ENCODE measurements around the gene MAP4K4.
A peak's percentile ranks its signal among the peaks of the same experiment; 100 is the strongest.
"Not testable (repeated sequence)": the region's sequence is repeated elsewhere in the genome, so short reads cannot be mapped to it uniquely, and the experiment has no call there.

Gene MAP4K4

DNA sequence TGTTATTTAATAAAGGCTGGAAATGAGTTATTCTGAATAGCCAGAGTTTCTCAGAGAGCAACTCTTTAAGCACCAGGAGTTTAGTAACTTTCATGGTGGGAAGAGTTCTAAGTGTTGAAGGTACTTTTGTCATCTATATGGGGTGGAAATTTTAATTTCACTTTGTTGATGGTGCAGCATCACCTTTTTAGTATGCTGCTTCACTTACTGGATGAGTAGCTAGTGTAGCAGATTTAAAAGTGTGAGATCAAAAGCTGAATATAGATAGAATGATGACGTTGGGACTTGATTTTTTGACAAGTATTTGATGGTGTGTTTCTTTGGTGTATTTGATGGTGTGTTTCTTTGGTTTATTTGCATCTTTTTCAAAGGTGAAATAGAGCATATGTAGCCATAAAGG is 47.3 kb downstream of the MAP4K4 start:
- DNase-seq (ENCODE audit: low spot score) = no peak

DNA sequence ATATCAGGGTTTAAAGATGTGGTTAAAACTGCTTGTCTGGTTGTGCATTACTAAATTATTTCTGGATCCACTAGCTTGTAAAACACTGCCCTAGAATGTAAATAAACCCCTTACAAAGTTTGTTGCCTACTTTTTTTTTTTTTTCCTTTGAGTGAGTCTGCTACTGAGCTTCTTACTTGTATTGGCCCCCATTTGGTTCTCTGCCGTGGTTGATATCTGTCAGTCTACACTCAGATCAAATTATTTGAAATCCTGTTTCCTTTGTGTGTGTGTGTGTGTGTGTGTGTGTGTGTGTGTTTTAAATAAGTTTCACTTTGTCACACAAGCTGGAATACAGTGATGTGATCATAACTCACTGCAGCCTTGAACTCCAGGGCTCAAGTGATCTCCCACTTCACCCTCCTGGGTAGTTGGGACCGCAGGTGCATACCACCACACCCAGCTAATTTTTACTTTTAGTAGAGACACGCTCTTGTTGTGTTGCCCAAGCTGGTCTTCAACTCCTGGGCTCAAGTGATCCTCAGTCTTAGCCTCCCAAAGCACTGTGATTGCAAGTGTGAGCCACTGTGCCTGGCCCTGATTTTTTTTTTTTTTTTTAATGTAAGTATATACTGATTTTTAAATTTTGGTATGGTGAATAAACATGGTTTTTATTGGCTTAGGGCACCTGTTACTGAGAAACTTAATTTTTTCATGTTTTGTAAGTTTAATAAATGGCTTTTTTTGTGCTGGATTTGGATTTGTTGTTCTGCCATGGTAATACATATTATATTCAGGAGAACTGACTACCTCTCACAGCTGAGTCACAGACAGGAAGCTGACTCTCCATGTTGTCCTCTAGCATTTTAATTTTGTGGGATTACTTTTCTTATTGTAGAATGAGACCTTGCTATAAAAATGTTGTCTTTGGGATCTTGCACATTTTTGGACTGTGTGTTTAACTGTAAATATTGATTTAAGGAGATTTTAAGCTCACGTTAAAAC is 48.5 kb downstream of the MAP4K4 start:
- DNase-seq (ENCODE audit: low spot score) = peak; percentile 47

- no peak for DNase-seq (ENCODE audit: low spot score)
These were observed 50.5 kb downstream of the MAP4K4 start for GRCh38 chr2:101748000-101748399.

GRCh38 chr2:101748462-101748861 is 51.0 kb downstream of the MAP4K4 start:
- not testable (repeated sequence) for DNase-seq (ENCODE audit: low spot score)

DNA sequence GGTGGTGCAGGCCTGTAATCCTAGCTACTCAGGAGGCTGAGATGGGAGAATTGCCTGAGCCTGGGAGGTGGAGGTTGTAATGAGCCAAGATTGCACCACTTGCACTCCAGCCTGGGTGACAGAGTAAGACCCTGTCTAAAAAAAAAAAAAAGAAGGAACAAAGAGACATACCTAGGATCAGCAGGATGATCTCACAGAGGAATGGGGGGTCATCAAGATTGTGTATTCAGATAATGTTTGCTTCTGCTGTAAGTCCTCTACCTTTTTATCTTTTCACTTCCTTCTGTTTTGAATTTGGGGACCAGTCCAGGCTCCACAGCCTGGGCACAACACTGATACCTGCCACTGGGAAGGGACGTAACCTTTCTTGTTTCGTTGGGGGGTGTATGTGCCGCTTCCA is 53.2 kb downstream of the MAP4K4 start:
- no peak for DNase-seq (ENCODE audit: low spot score)

DNA sequence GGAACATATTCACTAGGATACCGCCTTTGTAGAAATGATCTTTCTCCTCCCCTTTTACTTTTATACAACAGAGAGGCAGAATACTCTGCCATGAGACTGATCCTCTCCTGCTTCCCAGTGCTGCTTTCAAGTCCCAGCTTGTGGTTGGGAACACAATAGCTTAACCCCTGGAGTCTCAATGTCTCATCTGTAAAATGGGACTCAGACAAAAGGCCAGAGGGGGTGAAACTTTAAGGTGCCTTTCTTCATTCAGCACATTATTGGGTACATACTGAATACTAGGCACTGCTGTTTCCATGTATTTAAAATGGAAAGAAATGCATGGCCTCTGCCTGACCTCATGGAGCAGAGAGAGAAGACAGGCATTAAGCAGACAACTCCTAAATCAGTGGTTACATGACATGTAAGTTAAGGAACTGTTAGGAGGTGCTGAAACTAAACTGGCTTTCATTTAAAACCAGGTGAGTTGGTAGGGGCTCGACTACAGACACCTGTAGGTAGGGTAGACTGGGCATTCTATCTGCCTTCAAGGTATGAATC is 53.8 kb downstream of the MAP4K4 start:
- no peak for DNase-seq (ENCODE audit: low spot score)

GRCh38 chr2:101751875-101752619 is 54.5 kb downstream of the MAP4K4 start:
- DNase-seq (ENCODE audit: low spot score) = no peak

DNA sequence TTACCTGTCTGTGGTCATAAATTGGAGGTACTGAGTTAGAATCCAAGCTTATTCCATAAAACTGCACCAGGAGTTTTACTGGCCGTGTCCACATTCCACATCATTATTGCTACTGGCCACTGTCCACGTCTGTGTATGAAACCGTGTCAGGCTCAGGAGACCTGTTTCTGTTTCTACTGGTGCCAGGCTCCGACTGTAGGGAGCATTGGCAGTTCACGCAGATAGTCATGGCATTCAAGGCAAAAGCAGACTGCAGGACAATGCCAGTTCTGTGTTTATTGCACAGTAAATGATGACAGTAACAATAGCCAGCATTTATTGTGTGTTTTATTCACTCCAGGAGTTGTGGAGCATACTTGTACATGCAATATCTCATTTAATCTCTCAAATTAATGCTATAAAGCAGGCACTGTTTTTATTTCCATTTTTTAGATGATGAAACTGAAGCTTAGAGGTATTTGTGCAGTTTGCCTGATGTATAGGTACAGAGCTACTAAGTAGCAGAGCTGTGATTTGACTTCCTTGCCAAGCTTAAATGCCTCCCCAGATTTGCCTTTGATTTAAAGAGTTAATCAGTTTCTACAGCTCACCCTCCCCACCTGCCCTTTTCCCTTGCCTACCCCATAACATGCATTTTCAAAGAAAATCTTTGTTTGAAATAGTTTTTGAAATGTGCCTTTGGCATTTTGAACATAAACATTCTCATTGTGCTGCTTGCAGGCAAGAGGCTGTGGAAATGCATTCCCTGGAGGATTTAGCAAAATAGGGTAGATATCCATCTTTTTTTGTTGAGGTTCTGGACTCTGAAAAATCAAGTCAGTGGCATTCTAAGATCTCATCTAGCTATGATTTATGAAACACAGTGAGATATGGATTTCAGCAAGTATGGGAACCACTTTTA is 55.5 kb downstream of the MAP4K4 start:
- DNase-seq (ENCODE audit: low spot score) = no peak

- DNase-seq (ENCODE audit: low spot score) = no peak
These were observed 56.4 kb downstream of the MAP4K4 start for GRCh38 chr2:101753720-101754490.

GRCh38 chr2:101754618-101755017 is 57.1 kb downstream of the MAP4K4 start:
- DNase-seq (ENCODE audit: low spot score) = no peak

DNA sequence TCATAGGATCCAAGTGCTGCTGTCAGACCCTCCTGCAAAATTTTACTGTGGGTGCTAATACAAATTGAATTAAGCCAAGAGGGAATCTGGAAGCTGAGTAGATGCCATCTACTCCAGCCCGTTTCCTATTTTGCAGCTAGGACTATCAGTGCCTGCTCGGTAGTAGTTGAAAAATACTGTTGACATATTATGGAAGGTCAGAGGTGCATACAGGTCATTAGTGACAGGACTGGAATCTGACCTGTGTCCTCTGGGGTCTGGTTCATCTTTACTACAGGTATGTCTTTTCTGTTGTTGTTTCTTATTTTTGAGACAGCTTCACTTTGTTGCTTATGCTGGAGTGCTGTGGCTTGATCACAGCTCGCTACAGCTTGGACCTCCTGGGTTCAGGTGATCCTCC is 58.8 kb downstream of the MAP4K4 start:
- no peak for DNase-seq (ENCODE audit: low spot score)

DNA sequence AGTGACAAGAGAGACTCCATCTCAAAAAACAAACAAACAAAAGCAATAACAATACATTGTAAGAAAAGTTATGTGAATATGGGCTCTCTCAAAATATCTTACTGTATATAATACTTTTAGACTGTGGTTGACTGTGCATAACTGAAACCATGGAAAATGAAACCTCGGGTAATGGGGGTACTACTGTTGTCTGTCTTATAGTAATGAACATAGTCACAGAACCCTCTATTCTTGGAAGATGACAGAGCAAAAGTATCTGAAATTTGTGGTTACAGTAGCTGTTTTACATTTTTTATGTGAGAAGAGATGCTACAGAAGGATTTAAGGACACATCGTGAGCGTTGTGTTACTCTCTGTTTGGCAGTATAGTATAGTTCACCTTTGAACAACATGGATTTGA is 60.5 kb downstream of the MAP4K4 start:
- no peak for DNase-seq (ENCODE audit: low spot score)

DNA sequence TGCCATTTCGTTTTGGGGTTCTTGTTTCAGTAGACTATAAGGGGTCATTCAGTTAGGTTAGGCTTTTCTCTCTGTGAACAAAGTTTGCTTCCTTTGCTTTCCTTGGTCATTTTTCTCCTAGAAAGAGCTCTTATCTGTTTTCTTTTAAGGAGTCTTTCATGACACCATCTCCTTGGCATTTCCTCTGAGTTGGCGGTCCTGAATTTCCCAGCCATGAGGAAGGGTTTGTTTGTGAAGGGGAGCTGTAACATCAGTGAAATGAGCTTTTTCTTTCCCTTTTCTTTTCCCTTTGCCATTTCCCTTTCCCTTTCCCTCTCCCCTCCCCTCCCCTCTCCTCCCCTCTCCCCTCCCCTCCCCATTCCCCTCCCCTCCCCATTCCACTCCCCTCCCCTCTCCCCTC is 61.7 kb downstream of the MAP4K4 start:
- DNase-seq (ENCODE audit: low spot score) = peak; percentile 60

GRCh38 chr2:101762451-101763171 is 65.1 kb downstream of the MAP4K4 start:
- no peak for DNase-seq (ENCODE audit: low spot score)

DNA sequence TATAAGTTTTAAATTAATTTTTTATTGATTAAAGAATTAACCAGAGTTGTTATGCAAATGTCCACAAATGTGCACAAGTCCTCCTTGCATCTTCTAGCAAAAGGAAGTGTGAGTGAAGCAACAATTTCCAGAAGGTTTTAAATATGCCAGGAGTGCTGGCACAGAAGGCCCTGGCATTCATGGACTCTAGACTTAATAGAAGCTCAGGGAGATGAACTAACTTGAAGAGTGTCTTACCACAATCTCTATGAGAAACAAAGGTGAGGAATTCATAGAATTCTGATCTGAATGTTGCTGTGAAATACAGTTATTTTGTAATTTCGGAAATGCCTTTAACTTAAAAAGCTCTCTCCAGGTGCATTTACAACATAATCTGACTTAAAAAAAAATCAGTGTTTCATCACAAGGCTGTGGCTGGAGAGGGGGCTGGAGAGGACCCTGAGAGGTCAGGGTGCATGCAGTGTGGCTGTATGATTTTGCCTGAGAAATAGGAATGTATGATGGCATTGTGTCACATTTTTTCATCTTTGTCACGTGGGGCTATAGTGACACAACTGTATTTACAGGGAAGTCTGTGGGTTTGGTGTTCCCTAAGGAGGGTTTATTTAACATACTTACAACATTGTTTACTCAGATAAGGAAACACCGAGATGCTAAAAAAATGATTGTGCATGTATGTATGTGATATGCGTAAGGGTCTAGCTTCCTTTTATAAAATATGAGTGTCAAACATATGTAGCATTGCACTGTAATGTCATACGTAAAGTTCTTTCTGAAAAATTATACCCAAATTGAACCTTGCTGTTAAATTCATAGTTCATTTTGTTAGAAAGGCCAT is 66.2 kb downstream of the MAP4K4 start:
- no peak for DNase-seq (ENCODE audit: low spot score)

- no peak for DNase-seq (ENCODE audit: low spot score)
These were observed 68.8 kb downstream of the MAP4K4 start for GRCh38 chr2:101766337-101766736.

- DNase-seq (ENCODE audit: low spot score) = peak; percentile 54
These were observed 69.6 kb downstream of the MAP4K4 start for GRCh38 chr2:101766871-101767739.

- DNase-seq (ENCODE audit: low spot score) = no peak
These were observed 71.2 kb downstream of the MAP4K4 start for GRCh38 chr2:101768556-101769220.

Measured in AG08396 (cell line).